GM18499 (cell line): Measurements from ENCODE around the gene SOX18.
A peak's percentile ranks its signal among the peaks of the same experiment; 100 is the strongest.

Experiments used
- ATAC-seq: cut with Tn5 transposase; IDR thresholded peaks from one replicate; pipeline ENCODE4 v1.9.1; 2021; ENCODE audit warnings: moderate number of reproducible peaks; ENCODE audit not compliant: insufficient read depth, unreplicated experiment

SOX18 gene

DNA sequence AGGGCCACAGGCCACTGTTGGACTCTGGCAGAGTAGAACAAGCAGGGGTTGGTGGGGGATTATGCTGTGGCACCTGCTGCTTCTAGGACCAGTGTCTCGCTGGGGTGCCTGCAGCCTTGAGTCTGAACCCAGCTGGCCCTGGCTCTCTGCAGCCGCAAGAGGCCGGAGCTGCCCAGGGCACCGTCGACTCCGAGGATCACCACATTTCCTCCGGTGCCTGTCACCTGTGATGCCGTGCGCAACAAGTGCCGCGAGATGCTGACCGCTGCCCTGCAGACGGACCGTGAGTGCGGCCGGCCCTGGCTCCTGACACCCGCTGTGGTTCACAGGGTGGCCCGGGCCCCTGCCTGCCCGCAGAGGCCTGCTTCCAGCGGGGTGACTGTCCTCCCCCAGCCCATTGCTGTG, 19.8 kb upstream of the SOX18 start:
- no peak for ATAC-seq

DNA sequence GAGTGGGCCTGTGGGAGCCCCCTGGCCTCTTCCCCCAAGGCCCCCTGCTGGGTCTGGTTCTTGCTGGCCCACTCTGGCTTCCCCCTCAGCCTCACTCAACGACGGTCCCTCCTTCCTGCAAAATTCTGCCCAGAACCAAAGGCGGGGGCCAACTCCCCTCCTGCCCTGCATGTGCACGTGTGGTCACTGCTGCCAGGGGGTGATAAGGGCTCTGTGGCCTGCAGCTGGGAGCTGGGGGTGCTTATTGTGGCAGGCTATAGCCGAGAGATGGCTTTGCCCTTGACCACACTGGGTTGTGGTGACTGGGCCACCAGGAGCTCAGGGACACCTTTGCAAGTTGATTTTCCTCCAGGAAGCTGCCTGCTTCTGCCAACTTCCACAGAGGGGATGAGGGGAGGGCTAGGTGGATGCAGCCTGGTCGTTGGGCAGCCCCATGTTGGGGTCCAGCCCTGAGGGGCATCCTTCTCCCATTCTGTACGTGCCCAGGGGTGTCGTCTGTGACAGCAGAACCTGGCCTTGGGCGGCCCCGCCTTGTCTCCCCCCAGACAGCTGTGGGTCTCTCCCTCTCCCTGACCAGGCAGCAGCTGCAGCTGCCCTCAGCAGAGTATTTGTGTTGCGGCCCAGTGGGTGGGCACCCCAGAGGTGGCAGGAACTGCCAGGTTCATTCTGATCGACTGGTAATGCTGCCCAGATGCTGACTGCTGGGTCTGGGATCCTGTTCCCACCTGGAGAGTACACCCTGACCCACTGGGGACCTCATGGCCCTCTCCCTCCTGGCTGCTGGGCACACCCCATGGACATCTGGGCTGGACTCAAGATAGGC, 19.2 kb upstream of the SOX18 start:
- ATAC-seq, result no peak

DNA sequence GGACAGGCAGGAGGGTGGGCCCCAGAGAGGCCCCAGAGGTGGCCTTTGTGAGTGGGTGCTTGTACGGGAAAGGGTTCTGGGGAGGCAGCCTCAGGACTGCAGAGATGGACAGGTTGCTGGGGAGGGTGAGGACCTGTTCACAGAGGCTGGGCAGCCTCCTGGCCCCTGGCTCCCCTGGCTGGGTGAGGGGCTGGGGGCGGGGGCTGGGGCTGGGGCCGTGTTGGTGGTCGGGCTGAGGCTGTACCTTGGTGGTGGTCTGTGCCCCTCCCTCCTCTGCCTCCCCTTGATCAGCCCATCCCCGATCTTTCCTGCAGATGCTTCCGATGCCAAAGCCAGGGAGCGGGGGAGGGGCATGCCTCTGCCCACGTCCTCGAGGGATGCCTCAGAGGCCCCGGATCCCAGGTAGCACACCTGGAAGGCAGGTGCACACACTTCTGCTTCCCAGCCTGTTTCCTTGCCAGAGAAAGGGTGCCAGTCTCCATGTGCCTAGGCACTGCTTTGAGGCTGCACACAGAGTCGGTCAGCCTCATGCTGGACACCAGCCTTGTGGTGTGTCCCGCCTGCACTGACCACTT, 18.4 kb upstream of the SOX18 start:
- no peak for ATAC-seq

DNA sequence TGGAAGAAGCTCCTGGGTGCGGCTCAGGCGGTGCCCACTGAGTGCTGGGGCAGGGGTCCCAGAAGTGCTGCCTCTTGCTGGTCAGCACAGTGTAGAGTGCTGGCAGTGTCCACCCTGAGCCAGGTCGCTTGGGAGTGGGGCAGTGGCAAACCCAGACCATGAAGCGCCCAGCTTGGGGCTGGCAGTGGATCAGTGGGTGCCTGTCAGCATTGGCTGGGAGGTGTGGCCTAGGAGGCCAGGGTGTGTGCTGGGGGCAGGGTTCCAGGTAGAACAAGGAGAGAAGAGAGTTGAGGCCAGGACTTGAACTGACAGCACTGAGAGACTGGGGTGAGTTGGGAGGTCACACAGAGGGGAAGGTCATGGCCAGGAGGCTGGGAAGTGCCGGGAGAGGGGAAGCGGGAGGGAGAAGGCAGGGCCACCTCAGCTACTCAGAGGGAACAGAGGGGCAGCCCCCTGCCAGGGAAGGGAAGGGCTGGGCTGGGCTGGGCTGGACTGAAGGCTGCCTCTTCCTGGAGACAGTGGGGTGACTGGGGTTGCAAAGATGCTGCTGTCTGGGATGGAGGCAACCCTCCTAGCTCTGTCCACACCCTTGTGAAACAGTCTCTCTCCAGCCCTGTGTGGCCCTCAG, 17.7 kb upstream of the SOX18 start:
- ATAC-seq, result no peak

DNA sequence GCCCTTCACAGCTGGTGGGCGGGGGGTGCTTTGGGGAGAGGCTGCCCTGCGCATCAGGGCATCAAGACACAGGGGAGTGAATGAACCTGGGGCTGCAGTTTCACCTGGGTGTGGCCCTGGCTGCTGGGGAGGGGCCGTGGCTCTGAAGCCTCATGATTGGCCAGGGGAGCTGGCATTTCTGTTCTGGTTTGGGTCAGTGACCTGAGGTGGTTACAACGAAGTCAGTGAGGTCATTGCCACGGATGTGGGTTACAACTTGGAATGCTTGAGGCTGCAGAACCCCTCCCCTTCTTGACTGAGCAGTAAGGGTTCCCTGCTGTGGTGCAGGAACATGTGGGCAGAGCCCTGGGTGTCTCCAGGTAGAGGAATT, 16.5 kb upstream of the SOX18 start:
- ATAC-seq, result no peak

DNA sequence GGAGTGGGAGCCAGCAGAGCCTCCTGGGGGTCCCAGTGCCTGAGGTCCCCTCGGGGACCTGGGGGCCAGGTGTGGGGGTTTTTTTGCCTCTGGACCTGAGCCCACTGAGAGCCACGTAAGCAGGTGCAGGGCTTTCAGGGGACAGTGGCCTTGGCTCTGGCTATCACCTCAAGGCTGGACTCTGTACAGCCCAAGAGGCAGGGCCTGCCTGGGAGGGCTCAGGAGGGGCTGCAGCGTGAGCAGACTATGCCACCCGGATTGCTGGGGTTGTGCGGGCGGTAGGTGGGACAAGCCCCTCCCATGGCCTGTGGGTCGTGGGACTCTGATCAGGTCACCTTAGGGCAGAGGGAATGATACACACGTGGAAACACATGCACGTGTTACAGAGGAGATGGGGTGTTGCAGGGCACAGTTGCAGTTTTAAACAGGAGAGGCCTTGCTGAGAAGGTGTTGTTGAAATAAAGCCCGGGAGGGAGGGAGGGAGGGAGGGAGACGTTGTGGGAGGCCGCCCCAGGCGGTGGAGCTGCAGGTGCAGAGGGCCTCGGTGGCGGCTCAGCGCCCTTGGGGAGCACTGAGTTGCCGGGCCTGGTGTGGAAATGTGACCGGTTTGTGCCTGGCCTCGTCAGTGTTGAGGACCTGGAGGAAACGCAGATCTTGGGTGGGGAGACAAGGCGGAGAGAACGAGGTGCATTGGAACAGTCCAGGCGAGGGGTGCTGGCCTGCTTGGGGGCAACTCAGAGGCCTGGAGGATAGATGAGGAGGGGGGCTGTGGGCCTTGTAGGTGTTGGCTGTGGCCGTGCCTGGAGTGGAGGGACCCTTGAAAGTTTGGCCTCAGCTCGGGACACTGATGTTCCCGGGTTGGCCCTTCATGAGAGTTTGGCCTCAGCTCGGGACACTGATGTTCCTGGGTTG, 15.9 kb upstream of the SOX18 start:
- ATAC-seq, result no peak

DNA sequence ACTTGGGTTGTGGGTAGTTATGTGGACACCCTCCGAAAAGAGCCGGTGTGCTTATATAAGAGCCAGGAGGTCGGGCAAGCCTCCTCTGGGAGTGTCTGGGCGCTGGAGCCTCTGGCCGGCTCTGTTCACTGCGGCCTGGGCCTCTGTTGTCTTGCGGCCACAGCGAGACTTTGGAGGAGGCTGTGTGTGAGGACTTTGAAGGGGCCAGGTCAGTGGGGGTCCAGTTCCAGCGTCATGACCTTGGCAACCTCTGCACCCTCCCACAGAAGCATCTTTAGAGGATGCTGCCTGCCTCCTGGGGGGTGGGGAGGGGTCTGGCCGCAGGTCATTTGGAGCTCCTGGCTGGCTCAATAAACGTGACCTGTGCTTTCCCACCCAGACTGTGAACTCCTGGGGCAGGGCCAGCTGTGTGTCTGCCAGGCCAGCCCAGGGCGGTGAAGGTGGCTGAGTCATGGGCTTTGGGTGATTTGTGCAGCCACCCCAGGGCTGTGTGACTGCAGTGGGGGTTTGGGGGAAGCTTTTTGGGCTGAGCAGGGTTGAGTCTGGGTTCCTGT, 14.8 kb upstream of the SOX18 start:
- ATAC-seq, result no peak

DNA sequence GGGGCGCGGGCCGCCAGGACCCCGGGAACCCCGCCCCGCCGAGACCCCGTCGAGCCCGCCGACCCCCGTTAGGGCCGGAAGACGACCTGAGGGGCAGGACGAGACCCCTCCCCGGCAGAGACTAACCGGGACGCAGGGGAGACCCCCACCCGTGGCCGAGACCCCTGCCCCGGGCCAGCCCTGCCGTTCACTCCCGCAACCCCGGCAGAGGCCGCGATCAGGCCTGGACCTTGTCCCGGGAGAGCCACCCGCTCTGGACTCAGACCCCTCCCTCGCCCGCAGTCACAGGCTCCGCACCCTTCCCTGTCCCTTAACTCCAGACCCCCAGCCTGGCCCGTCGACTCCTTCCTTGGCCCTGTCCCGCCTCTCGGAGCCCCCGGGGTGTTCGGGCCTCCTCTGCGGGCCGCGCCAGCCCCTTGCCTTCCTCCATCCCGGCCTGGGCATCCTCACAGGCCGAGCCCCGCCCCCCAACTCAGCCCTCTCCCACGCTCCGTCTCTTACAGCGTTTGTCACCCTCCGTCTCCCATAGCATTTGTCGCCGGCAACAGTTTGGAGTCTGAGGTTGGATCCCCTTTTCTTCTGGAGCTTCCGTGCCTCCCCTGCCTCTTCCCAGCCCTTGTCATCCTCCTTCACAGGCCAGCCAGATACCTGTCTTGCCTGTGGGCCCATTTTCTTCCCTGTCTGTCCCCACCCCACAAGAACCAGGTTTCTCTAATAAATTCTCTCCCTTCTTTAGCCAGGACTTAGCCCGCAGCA, 14.1 kb upstream of the SOX18 start:
- ATAC-seq, result no peak

DNA sequence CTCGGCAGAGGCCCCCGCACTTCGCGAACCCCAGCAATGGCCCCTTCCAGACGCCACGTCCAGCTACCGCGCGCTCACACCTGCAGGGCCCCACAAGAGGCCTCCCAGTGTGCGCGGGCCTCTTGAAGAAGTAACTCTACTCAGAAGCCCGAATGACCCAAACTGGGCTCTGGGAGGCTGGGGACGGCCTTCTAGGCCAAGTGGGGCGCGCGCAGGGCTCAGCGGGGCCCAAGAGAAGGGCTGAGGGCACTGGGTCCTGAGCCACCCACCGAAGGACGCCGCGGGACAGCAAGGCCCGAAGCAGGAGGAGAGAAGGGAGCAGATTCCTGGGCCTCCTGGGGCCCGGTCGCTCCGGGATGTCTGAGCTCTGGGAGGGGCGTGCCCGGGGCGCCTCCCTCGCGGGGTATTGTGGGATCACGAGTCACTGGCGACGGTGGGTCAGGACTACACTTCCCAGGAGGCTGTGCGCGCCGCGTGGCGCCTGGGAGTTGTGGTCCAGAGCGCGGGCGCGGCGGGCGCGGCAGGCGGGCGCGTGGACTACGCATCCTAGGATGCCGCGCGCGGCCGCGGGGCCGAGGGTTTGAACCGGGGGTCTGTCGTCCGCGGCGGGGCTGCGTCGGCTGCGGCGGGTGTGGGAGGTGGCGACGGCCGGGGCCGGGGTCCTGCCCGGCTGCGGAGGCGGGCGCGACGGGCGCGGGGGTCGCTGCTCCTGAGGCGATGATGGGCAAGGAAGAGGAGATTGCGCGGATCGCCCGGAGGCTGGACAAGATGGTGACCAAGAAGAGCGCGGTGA, 13.4 kb upstream of the SOX18 start, which contains the start of gene TCEA2:
TSS of gene TCEA2 (plus strand) at position 603 of the 793 bp plus-strand sequence. CDS start at position 718, 115 bp downstream.
- ATAC-seq, result peak; percentile 60

DNA sequence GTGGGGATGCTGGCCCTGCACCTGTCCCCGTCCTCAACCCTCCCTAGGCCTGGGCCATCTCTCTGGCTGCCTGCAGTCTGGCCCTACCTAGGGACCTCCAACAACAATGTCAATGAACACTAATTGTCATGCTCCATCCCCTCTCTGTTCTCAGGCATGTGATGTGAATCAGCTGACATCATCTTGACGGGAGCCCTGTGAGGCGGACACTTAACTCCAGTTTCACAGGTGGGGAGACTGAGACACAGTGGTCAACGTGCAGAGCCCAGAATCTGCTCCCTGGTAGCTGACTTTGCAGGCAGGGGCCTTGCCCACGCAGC, 12.8 kb upstream of the SOX18 start:
- ATAC-seq, result no peak

DNA sequence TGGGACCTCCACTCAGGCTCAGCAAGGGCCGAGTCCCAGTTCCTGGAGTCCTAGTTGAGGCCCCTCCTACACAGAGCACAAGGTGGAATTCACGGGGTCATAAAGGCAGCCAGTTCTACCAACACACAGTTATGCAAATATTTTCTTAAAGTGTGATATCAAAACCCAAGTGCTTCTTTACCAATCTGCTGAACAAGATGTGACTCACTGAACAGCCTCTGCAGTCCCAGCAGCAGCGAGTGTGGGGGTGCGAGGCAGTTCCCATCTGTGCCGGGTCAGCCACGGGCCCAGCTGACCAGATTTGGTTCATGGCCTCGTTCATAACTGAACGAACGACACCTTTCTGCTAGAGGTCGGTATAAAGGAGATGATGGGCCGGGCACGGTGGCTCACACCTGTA, 9.1 kb upstream of the SOX18 start:
- no peak for ATAC-seq

DNA sequence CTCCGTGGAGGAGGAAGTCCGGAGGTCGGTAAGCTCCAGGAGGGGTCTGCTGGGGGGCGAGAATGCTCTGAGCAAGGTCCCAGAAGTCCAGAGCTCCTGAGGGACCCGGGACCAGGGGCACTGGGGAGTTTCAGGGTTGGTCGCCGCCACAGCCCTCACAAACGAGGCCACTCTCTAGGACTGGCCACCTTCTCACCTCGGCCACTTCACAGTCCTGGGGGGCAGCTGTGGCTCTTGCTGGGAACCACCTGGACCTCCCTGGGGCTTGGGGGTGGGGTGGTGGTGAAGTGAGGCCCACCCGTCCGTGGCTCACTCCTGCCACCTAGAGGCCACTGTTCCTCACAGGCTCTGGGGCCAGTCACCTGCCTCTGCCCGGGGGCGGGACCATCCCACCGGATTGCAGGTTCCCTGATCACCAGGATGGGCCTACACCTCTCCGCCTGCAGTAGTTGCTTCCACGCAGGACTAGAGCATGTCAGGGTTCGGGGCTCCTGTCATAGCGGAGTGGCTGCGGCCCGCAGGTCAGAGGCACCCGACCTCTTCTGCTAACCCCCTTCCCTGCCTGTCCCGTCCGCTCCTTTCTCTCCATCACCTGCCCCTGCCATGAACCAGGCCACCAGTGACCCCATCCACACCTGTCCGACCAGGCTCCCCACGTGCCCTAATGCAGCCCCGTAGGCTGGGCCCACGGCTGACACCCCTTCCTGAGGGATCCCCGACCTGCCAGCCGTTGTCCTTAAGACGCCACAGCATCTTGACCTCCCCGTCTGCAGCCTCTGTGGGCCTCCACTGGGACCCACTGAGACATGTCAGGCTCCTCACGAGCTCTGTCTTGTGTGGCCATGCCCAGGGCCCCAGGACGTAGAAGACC, 8.4 kb upstream of the SOX18 start:
- no peak for ATAC-seq

DNA sequence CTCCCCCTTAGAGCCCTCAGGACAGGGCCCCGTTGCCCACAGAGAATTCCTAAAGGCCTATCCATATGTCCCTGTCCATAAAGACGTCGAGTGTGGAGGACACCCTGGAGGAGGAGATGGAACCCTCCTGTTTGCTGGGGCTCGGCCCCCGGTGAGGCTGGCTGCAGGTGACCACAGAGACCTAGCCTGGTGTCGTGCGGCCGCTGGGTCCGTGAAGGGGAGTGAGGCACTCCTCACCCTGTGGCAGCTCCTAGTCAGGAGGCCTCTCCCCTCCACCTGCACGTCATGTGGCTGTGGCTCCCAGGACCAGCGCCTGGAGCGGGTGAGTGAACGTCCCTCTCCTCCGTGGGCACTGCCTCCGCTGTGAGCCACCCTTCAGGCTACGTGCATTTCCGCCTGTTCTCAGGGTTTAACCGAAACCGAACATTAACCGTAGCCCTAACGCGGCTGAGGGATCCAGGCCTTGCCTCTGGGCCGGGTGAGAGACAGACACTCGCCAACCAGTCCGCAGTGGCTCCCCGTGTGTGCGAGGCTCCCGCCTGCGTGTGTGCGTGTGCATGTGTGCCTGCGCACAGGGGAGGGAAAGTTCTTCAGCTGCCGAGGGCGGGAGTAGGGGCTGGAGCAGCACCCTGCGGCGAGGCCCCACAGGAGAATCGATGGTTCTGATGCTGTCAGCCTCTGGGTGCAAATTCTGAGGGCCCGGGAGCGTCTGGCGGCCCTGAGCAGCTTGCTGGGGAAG, 7.6 kb upstream of the SOX18 start:
- ATAC-seq, result no peak

DNA sequence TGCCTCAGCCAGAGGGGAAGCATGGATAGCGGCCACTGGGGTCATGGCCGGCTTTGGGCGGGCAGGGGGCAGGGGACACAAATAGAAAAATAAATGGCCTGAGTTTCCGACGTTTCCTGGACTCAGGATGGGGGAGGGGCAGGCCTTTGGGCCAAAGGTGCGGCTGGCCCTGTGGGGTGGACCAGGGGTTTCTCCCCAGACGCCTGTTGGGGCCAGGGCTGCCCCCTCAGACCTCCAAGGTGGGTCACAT, 7.1 kb upstream of the SOX18 start:
- no peak for ATAC-seq

DNA sequence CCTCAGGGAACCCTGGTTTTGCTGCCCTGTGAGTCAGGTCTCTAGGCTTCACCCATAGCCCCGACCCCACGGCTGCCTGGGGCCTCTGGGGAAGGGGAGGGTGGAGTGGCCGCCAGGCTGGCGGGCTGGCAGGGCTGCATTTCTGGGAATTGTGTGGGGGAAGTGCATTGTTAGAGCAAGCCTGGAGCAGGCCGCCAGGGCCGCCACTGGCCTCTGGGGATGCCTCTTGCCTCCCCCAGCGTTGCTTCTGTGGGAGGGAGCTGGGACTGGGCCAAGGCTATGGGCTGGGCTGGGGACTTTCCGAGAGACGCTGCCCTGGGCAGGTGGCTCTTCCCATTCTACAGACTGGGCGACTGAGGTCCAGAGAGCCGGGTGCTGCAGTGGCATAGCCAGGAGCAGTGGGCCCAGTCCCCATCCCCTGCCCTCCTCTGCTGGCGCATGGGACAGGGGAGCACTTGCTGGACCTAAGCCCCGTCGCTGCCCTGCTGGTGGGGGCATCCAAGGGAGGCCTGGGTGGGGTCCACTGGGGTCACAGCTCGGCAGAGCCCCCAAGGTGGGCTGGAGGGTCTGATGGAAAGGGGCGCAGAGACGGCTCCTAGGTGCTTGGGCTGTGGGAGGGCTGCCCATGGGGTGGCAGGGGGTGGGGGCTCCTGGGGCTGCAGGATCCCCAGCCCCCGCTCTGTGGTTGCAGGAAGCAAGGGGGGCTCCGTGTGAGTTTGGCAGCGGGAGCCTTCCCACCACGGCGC, 6.6 kb upstream of the SOX18 start:
- no peak for ATAC-seq

DNA sequence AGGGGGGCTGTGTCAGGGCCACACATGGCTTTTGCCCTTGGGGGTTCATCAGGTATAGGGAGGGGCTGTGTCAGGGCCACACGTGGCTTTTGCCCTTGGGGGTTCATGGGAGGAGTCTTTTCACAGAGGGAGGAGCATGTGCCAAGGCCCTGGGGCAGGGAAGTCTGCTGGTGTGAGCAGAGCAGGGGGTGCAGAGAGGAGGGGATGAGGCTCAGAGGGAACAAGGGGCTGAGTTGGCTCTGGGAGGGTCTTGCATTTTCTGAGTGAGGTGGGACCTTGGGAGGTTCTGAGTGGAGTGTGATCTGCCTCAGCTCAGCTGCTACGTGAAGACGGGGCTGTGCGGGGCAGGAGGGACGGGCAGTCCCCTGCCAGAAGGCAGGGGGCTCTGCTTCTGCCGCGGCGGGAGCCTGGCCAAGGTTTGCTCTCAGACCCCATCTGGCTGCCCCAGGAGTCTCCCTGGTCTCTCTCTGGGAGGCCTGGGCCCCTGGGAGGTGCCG, 6.0 kb upstream of the SOX18 start:
- ATAC-seq, result no peak
